WERI-Rb-1 (cell line): ENCODE data around the gene TMEM95.

Experiments
- DNase-seq: peaks from one replicate; pipeline ENCODE4 v3.0.0-alpha.2; 2020
- H3K27ac ChIP-seq: fragments of 250-450 bp; sonication (Bioruptor Pico); 2 replicates; pipeline ENCODE4 v1.5.1; 2020; ENCODE audit warnings: mild to moderate bottlenecking, moderate library complexity
- H3K27me3 ChIP-seq: fragments of 250-450 bp; sonication (Bioruptor Pico); 2 replicates; pipeline ENCODE4 v1.5.1; 2021; ENCODE audit warnings: mild to moderate bottlenecking, low read depth, moderate library complexity; ENCODE audit not compliant: insufficient read depth, severe bottlenecking
- H3K36me3 ChIP-seq: fragments of 250-450 bp; sonication (Bioruptor Pico); 2 replicates; pipeline ENCODE4 v1.5.1; 2020; ENCODE audit warnings: mild to moderate bottlenecking, moderate library complexity
- H3K4me3 ChIP-seq: 2 replicates; pipeline ENCODE4 v1.5.1; 2011; ENCODE audit warnings: low read depth, mild to moderate bottlenecking, control low read depth, low read length
- H3K9me3 ChIP-seq: fragments of 250-450 bp; sonication (Bioruptor Pico); 2 replicates; pipeline ENCODE4 v1.5.1; 2021; ENCODE audit warnings: mild to moderate bottlenecking, moderate library complexity; ENCODE audit not compliant: severe bottlenecking
- TF ChIP-seq, protein P1 (sequence below): IDR thresholded peaks from 2 replicates; pipeline ENCODE4 v1.5.1; 2011; ENCODE audit warnings: low read depth, mild to moderate bottlenecking, control low read depth, inconsistent platforms, low read length

The TMEM95 gene

DNA sequence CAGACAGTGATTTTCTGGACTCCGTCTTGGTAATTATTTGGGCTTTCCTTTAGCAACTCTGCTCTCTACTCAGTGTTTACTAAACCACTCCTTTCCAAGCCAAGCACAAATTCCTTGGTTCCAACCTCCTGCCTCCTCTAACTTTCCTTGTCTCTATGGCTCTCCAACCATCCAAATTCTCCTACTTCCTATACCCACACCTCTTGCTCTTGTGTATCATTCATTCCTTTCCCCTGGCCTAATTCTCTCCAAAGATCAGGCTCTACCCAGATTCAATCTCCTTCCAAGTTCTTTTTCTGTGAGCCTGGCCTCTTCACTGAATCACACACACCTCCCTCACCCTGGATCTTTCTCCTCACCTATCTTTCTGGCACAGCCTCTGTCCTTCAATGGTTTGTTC, 26.9 kb upstream of the TMEM95 start:
- H3K27ac ChIP-seq, result no peak overlapping the region
- no peaks in the 10 kb centered on the region for H3K27me3 ChIP-seq
- TF ChIP-seq, protein P1, sequence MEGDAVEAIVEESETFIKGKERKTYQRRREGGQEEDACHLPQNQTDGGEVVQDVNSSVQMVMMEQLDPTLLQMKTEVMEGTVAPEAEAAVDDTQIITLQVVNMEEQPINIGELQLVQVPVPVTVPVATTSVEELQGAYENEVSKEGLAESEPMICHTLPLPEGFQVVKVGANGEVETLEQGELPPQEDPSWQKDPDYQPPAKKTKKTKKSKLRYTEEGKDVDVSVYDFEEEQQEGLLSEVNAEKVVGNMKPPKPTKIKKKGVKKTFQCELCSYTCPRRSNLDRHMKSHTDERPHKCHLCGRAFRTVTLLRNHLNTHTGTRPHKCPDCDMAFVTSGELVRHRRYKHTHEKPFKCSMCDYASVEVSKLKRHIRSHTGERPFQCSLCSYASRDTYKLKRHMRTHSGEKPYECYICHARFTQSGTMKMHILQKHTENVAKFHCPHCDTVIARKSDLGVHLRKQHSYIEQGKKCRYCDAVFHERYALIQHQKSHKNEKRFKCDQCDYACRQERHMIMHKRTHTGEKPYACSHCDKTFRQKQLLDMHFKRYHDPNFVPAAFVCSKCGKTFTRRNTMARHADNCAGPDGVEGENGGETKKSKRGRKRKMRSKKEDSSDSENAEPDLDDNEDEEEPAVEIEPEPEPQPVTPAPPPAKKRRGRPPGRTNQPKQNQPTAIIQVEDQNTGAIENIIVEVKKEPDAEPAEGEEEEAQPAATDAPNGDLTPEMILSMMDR, result no peak
- no peaks in the 10 kb centered on the region for H3K9me3 ChIP-seq
- peaks cover 34% of the 10 kb centered on the region for H3K36me3 ChIP-seq
- no peak for DNase-seq
- no peak overlapping the region for H3K4me3 ChIP-seq

DNA sequence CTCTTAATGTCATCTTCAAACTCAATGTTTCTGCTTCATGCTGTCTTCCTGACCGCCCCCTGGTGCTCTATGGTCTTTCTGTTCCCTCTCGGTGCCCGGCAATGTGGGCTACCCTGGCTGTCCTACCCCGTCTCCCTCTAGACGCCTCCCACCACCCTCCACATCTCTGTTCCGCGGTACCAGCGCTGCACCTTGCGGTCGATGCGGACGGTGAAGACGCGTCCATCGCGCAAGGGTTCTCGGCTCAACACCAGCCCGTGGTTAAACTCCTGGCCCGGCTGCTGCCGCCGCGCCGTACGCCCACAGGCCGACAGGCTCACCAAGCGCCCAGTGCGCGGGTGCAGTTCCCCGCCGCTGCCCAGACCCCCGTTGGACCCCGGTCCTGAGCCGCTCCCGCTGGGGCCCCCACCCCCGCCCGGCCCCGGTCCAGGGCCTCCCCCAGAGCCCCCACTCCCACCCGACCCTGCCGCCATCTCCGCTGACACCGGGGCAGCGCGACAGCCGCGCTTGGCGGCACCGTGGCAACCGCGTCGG, 26.0 kb upstream of the TMEM95 start, which contains the start of gene NEURL4:
Gene NEURL4, minus strand, starts transcription at position 496 of the 534 bp plus-strand sequence. Its CDS starts 23 bp downstream, at position 473.
- Histone ChIP-seq H3K9me3 (no peaks in the 10 kb centered on the region), H3K27ac (peak within 1 kb of the TSS; percentile 80), H3K36me3 (peaks cover 25% of the 10 kb centered on the region), H3K27me3 (no peaks in the 10 kb centered on the region), H3K4me3 (peak within 1 kb of the TSS; percentile 69)
- TF ChIP-seq, protein P1, result no peak
- DNase-seq, result peak; percentile 40

DNA sequence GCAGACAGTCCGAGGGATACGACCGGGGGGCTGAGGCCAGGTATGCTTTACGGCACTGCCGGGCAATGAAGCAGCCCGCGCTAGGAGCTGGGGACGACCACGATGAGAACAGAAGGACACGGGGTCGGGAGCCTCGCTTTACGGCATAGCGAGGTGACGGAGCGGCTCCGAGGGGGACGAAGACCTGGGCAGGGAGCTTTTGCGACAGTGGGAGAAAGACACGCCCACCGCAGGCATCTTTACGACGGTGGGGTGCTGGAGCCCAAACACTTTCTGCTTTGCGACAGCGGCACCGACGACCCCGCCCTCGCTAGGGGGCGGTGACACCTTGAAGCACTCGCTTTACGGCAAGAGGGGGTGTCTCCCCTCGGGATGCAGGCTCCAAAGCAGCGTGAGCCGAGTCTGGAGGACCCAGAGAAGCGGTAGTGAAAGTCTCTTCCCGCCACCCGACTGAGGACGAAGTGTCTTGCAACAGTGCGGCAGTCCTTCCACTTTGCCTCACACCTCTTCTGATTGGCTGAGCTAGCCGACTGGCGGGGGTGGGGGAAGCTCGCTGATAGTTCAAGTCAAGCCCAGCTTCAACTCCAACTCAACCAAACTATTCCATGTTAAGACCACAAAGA, 25.5 kb upstream of the TMEM95 start:
- no peaks in the 10 kb centered on the region for H3K9me3 ChIP-seq
- TF ChIP-seq, protein P1, result no peak
- H3K36me3 ChIP-seq, result peaks cover 19% of the 10 kb centered on the region
- peak overlapping the region; percentile 80 for H3K27ac ChIP-seq
- peak; percentile 99 for DNase-seq
- H3K4me3 ChIP-seq, result peak overlapping the region; percentile 69
- no peaks in the 10 kb centered on the region for H3K27me3 ChIP-seq

DNA sequence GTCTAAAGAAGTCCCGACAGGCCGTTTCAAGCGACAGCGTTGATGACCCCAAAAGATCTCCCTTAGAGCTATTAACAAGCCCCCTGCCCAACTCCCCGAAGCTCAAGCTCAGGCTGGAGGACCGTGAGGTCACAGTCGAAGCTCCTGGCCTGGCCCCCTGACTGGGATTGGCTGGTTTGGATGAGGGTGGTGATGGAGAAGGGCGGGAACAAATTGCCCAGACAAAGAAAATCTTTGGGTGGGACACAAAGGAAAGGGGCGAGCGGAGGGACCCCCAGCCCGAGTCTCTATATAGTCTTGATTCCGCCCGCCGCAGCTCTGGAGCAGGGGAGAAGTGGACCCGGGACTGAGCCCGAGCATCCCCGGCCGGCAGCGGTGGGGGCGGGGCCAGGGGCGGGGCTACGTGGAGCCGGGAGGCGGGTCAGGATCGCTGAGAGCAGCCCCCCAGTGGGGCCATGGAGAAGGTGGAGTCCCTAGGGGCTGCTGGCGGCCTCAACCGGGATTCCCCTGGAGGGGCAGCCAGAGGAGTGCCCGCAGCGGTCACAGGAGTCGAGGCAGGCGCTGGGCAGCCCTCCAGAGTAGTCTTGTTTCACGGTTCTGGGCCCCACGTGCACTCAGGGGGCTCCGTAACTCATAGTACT, 24.8 kb upstream of the TMEM95 start:
- H3K27me3 ChIP-seq, result no peaks in the 10 kb centered on the region
- peak; percentile 87 for DNase-seq
- peak overlapping the region; percentile 69 for H3K4me3 ChIP-seq
- peaks cover 15% of the 10 kb centered on the region for H3K36me3 ChIP-seq
- TF ChIP-seq, protein P1, result no peak
- no peaks in the 10 kb centered on the region for H3K9me3 ChIP-seq
- peak overlapping the region; percentile 80 for H3K27ac ChIP-seq

DNA sequence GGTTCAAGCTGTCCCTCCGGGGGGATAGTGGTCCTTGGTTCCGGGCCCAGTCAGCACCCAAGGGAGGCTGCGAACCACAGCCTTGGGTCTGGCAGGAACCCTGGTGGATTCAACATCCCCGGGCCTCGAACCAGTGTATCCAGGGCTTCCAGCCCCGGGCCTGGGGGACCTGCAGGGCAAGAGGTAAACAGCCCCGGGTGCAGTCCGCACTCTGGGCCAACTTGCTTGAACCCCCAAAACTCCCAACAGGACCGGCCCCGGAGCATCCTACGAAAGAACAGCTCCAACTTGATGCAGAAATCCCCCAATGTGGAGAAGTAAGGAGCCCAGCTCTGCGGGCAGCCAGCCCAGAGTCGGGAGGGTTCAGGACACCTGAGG, 24.3 kb upstream of the TMEM95 start:
- H3K36me3 ChIP-seq, result peaks cover 11% of the 10 kb centered on the region
- TF ChIP-seq, protein P1, result no peak
- peak overlapping the region; percentile 69 for H3K4me3 ChIP-seq
- peak overlapping the region; percentile 80 for H3K27ac ChIP-seq
- no peaks in the 10 kb centered on the region for H3K27me3 ChIP-seq
- no peaks in the 10 kb centered on the region for H3K9me3 ChIP-seq
- DNase-seq, result no peak
